Hepatocyte (in vitro differentiated cells): ENCODE measurements around the gene KLRK1.
"Not testable (repeated sequence)": the region's sequence is repeated elsewhere in the genome, so short reads cannot be mapped to it uniquely, and the experiment has no call there.

Experiments used
- EZH2 ChIP-seq: fragments of 200-600 bp; sonication (generic); IDR thresholded peaks from 2 replicates; pipeline ENCODE4 v1.6.1; 2016; ENCODE audit warnings: antibody characterized with exemption, mild to moderate bottlenecking, borderline replicate concordance
- EZH2phosphoT487 ChIP-seq: fragments of 200-600 bp; sonication (generic); IDR thresholded peaks from one replicate; pipeline ENCODE4 v1.6.1; 2018; ENCODE audit warnings: antibody characterized with exemption, mild to moderate bottlenecking, low read depth, moderate library complexity; ENCODE audit not compliant: unreplicated experiment, severe bottlenecking
- TF ChIP-seq, protein P1 (sequence below): fragments of 200-600 bp; sonication (generic); IDR thresholded peaks from 2 replicates; pipeline ENCODE4 v1.5.1; 2016; ENCODE audit warnings: antibody characterized with exemption, mild to moderate bottlenecking; ENCODE audit not compliant: poor library complexity

DNA sequence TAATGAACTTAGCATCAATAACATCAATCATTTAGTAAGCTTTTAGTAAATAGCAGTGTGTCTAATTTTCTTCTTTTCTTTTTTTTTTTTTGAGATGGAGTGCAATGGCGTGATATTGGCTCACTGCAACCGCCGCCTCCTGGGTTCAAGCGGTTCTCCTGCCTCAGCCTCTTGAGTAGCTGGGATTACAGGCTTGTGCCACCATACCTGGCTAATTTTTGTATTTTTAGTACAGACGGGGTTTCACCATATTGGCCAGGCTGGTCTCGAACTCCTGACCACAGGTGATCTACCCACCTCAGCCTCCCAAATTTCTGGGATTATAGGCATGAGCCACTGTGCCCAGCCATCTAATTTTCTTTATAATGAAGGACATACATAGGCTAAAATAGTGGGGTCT lies 2.3 kb downstream of the KLRK1 start:
- TF ChIP-seq, protein P1, sequence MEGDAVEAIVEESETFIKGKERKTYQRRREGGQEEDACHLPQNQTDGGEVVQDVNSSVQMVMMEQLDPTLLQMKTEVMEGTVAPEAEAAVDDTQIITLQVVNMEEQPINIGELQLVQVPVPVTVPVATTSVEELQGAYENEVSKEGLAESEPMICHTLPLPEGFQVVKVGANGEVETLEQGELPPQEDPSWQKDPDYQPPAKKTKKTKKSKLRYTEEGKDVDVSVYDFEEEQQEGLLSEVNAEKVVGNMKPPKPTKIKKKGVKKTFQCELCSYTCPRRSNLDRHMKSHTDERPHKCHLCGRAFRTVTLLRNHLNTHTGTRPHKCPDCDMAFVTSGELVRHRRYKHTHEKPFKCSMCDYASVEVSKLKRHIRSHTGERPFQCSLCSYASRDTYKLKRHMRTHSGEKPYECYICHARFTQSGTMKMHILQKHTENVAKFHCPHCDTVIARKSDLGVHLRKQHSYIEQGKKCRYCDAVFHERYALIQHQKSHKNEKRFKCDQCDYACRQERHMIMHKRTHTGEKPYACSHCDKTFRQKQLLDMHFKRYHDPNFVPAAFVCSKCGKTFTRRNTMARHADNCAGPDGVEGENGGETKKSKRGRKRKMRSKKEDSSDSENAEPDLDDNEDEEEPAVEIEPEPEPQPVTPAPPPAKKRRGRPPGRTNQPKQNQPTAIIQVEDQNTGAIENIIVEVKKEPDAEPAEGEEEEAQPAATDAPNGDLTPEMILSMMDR: not testable (repeated sequence)
- not testable (repeated sequence) for TF ChIP-seq EZH2, EZH2phosphoT487
